GM18511 (cell line): ENCODE results near the gene SRP19.
"Not testable (repeated sequence)": the region's sequence is repeated elsewhere in the genome, so short reads cannot be mapped to it uniquely, and the experiment has no call there.

ENCODE experiments used
- ATAC-seq: cut with Tn5 transposase; IDR thresholded peaks from one replicate; pipeline ENCODE4 v1.9.1; 2021; ENCODE audit warnings: mild to moderate bottlenecking, moderate library complexity; ENCODE audit not compliant: unreplicated experiment

The SRP19 gene

GRCh38 chr5:112869948-112870347 is 8.9 kb downstream of the SRP19 start:
- peak; percentile 84 for ATAC-seq

GRCh38 chr5:112870966-112871365 is 9.9 kb downstream of the SRP19 start:
- no peak for ATAC-seq

DNA sequence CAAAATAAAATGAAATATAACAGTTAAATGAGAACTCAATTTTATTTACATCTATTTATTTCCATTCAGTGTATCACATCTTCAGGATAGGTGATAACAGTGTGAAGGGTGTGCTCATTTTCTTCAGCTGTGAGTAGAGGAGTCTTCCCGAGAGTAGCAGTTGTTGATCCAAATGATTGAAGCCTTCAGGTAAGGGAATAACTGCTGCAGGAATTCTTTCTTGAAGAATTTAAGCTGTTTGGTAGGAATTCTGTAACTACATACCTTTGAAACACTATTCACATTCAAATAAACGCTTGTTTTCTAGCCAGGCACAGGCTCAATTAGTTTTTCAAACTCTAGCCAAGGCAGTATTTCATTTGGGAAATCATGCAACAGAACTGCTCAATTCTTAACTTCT is 15.3 kb downstream of the SRP19 start:
- no peak for ATAC-seq

- no peak for ATAC-seq
Observed at GRCh38 chr5:112878101-112878500, 17.0 kb downstream of the SRP19 start.

- ATAC-seq, result peak; percentile 65
Observed at GRCh38 chr5:112878760-112879159, 17.7 kb downstream of the SRP19 start.

DNA sequence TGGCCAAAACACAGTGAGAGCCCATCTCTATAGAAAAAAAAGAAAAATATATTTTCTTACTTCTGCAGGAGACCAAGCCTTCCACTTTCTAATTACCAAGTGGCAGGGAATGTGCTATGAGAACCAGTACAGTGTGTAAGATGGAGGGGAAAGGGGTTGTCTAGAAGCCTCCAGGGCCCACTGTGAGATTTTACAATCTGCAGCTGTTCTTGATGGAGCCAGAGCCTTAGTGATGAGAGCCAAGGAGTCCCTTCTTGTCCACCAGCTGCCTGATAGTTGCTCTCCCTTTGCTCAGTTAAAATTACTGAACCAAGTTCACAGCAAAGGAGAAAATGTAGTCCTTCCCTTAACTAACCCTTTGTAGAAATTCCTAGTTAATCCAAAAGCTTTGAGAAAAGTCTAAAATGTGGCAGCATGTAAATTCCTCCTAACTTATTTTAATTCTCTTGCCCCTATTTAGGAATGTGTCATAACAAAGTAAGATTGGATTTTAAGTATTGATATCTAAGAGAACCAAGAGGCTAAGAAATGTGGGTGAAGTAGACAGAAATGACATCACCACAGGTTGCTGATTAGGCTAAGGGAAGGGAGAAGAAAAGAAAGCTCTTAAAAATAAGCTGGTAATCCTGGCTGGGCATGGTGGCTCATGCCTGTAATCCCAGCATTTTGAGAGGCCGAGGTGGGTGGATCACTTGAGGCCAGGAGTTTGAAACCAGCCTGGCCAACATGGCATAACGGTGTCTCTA is 19.3 kb downstream of the SRP19 start:
- ATAC-seq, result no peak

GRCh38 chr5:112883192-112883591 is 22.1 kb downstream of the SRP19 start:
- ATAC-seq, result no peak

- no peak for ATAC-seq
Observed at GRCh38 chr5:112885001-112885400, 23.9 kb downstream of the SRP19 start.

DNA sequence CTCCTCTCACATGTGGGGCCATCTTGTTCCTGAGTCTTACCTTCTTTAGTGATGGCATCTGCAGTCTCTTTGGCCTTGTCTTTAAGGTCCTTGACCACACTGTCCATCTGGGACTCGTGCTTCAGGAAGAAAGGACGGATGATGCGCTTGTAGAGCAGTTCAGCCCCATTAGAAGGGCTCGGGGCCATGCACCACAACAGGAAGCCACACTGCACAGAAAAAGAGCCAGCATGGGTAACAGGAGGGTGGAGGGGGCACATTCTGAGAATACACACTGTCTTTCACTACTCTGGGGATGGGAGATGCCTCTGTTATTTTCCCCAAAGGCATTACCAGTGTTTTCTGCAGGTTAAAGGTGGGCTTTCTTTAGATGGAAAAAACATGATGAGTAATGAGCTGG is 25.9 kb downstream of the SRP19 start:
- no peak for ATAC-seq

- not testable (repeated sequence) for ATAC-seq
Observed at GRCh38 chr5:112892066-112892465, 31.0 kb downstream of the SRP19 start.

- no peak for ATAC-seq
Observed at GRCh38 chr5:112892776-112893175, 31.7 kb downstream of the SRP19 start.

GRCh38 chr5:112895682-112896081 is 34.6 kb downstream of the SRP19 start:
- ATAC-seq, result no peak

DNA sequence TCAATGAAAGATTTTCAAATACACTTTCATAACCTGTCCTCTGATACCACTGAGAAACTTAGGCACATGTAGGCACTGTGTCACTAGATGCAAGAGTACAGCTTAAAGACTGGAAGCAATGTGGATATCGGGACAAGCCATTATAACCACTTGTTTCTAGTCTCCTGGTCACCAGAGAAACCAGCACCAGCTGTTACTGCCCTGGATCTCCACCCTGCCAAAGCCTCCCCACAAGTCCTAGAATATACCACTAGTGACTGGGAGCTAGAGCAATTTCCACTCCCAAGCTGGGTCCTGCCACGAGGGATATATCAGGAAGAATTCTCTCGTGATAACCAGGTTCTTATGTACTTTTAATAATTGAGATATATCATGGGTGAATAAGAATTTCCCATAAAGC is 41.5 kb downstream of the SRP19 start:
- no peak for ATAC-seq

GRCh38 chr5:112904996-112905395 is 43.9 kb downstream of the SRP19 start:
- not testable (repeated sequence) for ATAC-seq

- no peak for ATAC-seq
Observed at GRCh38 chr5:112906637-112907036, 45.5 kb downstream of the SRP19 start.

- ATAC-seq, result no peak
Observed at GRCh38 chr5:112907166-112907631, 46.1 kb downstream of the SRP19 start.

GRCh38 chr5:112908854-112909253 is 47.8 kb downstream of the SRP19 start:
- ATAC-seq, result no peak

DNA sequence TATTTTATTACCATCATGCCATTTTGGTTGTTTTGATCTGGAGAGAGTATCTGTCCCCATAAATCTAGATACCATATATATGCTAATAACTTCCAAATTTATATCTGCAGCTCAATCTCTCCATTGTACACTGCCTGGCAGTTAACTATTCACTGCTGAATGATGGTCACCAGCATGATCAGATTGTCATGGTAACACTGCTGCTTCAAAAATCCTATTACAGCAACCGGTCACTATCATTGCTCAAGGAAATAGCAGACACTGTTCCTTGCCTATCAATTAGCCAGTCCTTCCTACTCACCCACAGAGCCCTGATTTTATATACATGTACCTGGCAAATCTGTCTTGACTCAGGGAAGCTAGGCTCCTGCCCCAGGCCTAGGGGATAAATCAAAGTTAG is 49.4 kb downstream of the SRP19 start:
- ATAC-seq, result no peak

DNA sequence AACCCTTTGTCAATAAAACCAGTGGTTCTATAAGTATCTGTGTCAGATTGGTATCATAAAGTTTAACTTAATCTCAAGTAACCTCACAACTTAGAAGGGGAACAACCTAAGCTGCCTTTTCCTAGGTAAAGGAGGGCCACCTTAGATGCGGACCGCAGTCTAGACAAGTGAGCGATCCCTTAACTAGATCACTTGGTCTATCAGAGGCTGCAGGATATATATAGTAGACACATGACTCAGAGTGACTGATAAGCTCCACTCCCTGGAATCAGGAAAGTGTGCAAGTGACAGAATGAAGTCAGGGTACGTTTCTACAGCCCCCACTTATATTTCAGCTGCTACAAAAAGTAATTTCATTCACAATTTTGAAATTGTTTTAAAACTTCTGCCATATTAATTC is 53.5 kb downstream of the SRP19 start:
- ATAC-seq, result no peak

DNA sequence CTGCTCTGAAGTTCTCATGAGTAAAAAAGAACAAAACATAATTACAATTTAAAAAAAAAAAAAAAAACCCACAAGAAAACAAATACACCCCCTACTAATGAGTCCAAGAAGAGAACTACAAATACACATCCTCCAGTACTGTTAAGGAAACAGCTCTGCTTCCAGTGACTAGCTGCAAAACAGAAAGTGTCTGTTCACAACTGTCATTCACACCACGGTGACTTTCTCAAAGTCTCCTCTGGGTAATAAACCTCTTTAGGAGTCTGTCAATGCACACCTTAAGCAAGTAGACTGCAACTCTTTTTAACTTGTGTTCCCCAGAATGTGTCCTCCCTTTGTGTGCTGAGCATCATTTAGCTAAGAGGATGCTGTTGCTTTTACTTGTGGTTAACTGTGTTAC is 54.7 kb downstream of the SRP19 start:
- peak; percentile 66 for ATAC-seq

GRCh38 chr5:112917453-112917995 is 56.4 kb downstream of the SRP19 start:
- ATAC-seq, result no peak

DNA sequence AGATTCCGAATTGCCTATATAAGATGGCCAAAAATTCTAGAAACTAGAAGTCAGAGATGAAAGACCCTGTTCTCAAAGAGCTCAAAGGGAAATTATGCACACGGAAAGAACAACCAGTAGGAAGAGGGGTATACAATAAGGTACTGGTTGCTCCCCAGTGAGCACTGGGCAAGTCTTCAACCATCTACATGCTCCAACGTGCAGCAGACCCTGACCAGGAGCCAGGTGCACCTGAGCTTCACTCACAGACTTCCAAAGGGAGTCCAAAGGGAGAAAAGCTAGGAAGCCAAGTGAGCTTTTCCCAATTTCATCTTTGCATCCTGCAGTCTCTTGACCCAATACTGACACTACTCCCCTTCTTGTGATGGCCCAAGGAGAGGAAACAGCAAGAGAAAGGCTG is 57.0 kb downstream of the SRP19 start:
- ATAC-seq, result no peak

DNA sequence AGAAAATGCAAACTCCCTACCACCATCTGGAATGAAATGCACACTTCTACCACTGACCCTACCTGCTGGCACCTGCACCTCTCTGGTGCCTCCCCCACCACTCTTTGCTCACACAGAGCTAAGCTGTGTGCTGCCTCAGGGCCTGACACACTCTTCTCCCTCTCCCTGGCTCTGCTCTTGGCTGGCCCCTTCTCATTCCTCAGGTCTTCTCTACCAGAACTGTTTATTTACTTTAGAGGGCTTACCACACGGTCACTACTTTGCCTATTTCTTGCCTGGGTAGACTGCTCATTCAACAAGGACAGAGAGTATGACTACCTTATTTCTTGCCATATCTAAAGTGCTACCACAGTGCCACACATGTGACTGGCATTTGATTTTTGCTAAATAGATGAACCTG is 57.6 kb downstream of the SRP19 start:
- no peak for ATAC-seq
